GM18861 (cell line): ENCODE data around the gene FAM181A.

Source experiments
- ATAC-seq: cut with Tn5 transposase; IDR thresholded peaks from one replicate; pipeline ENCODE4 v1.9.1; 2021; ENCODE audit not compliant: unreplicated experiment

FAM181A gene

GRCh38 chr14:93977171-93977570 is 50.0 kb downstream of the FAM181A start:
- no peak for ATAC-seq

- peak; percentile 63 for ATAC-seq
These were observed 50.8 kb downstream of the FAM181A start for GRCh38 chr14:93977790-93978581.

- ATAC-seq = no peak
These were observed 51.6 kb downstream of the FAM181A start for GRCh38 chr14:93978735-93979134.
